ENCODE results near the gene SPOCD1.

GRCh38 chr1:31836638-31837037 lies 20.8 kb upstream of the SPOCD1 start:
- TF ChIP-seq, protein P1, sequence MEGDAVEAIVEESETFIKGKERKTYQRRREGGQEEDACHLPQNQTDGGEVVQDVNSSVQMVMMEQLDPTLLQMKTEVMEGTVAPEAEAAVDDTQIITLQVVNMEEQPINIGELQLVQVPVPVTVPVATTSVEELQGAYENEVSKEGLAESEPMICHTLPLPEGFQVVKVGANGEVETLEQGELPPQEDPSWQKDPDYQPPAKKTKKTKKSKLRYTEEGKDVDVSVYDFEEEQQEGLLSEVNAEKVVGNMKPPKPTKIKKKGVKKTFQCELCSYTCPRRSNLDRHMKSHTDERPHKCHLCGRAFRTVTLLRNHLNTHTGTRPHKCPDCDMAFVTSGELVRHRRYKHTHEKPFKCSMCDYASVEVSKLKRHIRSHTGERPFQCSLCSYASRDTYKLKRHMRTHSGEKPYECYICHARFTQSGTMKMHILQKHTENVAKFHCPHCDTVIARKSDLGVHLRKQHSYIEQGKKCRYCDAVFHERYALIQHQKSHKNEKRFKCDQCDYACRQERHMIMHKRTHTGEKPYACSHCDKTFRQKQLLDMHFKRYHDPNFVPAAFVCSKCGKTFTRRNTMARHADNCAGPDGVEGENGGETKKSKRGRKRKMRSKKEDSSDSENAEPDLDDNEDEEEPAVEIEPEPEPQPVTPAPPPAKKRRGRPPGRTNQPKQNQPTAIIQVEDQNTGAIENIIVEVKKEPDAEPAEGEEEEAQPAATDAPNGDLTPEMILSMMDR (conservative IDR thresholded peaks at IDR 0.05) = no peak
- TF ChIP-seq EZH2 (IDR thresholded peaks at IDR 0.05; ENCODE audit: low read depth) = no peak
